ENCODE data around the gene TPM4. TPM values are rescaled to one million over a fixed set of nuclear protein-coding genes. Genes with fewer than 3 reads are reported as not detected.

The TPM4 gene
- total and polyA plus RNA-seq, 11 donors: 49.2 to 260 (median 92.1) TPM

GRCh38 chr19:16030964-16031871 is 45.1 kb upstream of the TPM4 start:
- H3K36me3 ChIP-seq: no peaks in the 10 kb centered on the region
- H3K4me3 ChIP-seq: no peak overlapping the region
- no peaks in the 10 kb centered on the region for H3K9me3 ChIP-seq
- TF ChIP-seq POLR2A (IDR thresholded peaks at IDR 0.05) (no peak), CTCF (IDR thresholded peaks at IDR 0.05) (no peak)
- no peak overlapping the region for H3K27ac ChIP-seq
- H3K27me3 ChIP-seq: no peaks in the 10 kb centered on the region
- 89 to 95% (median 92%) methylated on average over 13 of the region's 13 CpGs for WGBS, 4 donors
- intact Hi-C loops (cut with DNase I): loop anchor here in 1 of 10 donors (10.0 kb wide), 1 partner anchor 416 kb away; the partner anchor contains the start of gene CYP4F8
- H3K4me1 ChIP-seq: no peaks in the 10 kb centered on the region
- no peak for DNase-seq
- ATAC-seq: no peak

DNA sequence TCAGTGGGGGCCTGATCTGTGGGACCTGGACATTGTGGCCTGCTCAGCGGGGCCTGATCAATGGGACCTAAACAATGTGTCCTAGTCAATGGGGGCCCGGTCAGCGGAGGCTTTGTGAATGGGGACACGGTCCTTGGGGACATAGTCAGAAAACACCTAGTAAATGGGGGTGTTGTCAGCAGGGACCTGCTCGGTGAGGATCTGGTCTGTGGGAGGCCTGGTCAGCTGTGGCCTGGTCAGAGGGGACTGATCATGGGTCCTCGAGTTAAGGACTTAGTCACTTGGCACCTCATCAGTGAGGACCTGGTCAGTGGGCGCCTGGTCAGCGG is 44.5 kb upstream of the TPM4 start:
- ATAC-seq: no peak

GRCh38 chr19:16032509-16033135 is 43.7 kb upstream of the TPM4 start:
- no peaks in the 10 kb centered on the region for H3K4me1 ChIP-seq
- no peaks in the 10 kb centered on the region for H3K36me3 ChIP-seq
- WGBS, 4 donors: 90 to 100% (median 98%) methylated on average over 1 to 3 of the region's 3 CpGs
- no peak for ATAC-seq
- no peak overlapping the region for H3K4me3 ChIP-seq
- intact Hi-C loops (cut with DNase I): loop anchor here in 1 of 10 donors (10.0 kb wide), 1 partner anchor 418 kb away; the partner anchor contains the start of gene CYP4F8
- no peaks in the 10 kb centered on the region for H3K9me3 ChIP-seq
- H3K27ac ChIP-seq: no peak overlapping the region
- no peak for DNase-seq
- TF ChIP-seq POLR2A (IDR thresholded peaks at IDR 0.05): no peak
- TF ChIP-seq CTCF (IDR thresholded peaks at IDR 0.05): no peak
- no peaks in the 10 kb centered on the region for H3K27me3 ChIP-seq

More for the DNA sequence above, 44.5 kb upstream of the TPM4 start:
- 93 to 97% (median 95%) methylated on average over 8 of the region's 8 CpGs for WGBS, 4 donors
- no peaks in the 10 kb centered on the region for H3K4me1 ChIP-seq
- TF ChIP-seq POLR2A (IDR thresholded peaks at IDR 0.05) (no peak), CTCF (IDR thresholded peaks at IDR 0.05) (no peak)
- H3K9me3 ChIP-seq: no peaks in the 10 kb centered on the region
- DNase-seq: peak in 1 of 5 donors; percentile 55
- no peak overlapping the region for H3K27ac ChIP-seq
- H3K27me3 ChIP-seq: no peaks in the 10 kb centered on the region
- no peaks in the 10 kb centered on the region for H3K36me3 ChIP-seq
- no peak overlapping the region for H3K4me3 ChIP-seq
- intact Hi-C loops (cut with DNase I): loop anchor here in 1 of 10 donors (10.0 kb wide), 1 partner anchor 417 kb away; the partner anchor contains the start of gene CYP4F8

DNA sequence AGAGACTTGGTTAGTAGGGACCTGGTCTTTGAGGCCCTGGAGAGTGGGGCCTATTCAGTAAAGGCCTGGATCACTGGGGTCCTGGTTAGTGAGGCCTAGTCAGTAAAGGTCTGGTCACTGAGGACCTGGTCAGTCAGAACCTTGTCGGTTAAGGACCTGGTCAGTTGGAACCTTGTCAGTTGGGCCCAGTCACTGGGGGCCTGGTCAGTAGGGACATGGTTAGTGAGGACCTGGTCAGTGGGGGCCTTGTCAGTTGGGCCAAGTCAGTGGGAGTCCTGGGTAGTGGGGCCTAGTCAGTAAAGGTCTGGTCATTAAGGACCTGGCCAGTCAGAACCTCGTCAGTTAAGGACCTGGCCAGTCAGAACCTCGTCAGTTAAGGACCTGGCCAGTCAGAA is 43.2 kb upstream of the TPM4 start:
- Histone ChIP-seq H3K4me3 (no peak overlapping the region), H3K4me1 (no peaks in the 10 kb centered on the region), H3K36me3 (no peaks in the 10 kb centered on the region), H3K27ac (no peak overlapping the region), H3K27me3 (peaks cover 0 to 4% (median 0%) of the 10 kb centered on the region in 9 donors), H3K9me3 (no peaks in the 10 kb centered on the region)
- TF ChIP-seq CTCF (IDR thresholded peaks at IDR 0.05) (no peak), POLR2A (IDR thresholded peaks at IDR 0.05) (no peak)
- DNase-seq (no peak), ATAC-seq (no peak)
- intact Hi-C loops (cut with DNase I): loop anchor here in 1 of 10 donors (10.0 kb wide), 1 partner anchor 418 kb away; the partner anchor contains the start of gene CYP4F8
- WGBS, 4 donors: 93 to 100% (median 93%) methylated on average over 2 to 3 of the region's 3 CpGs

Data from heart left ventricle (tissue), 16 donors.